Measurements from ENCODE around the gene RABGAP1L.

- no peak for TF ChIP-seq RAD21 (IDR thresholded peaks at IDR 0.05; ENCODE audit: low read length)
- TF ChIP-seq CTCF (conservative IDR thresholded peaks at IDR 0.05; ENCODE audit: low read depth, low read length): no peak
- TF ChIP-seq POLR2A (IDR thresholded peaks at IDR 0.05; ENCODE audit: low read depth, low read length): no peak
- no peak for TF ChIP-seq CHD1 (IDR thresholded peaks at IDR 0.05; ENCODE audit: low read depth, low read length)
These were observed 57.9 kb downstream of the RABGAP1L start for GRCh38 chr1:174217248-174217647.
